ENCODE measurements around the gene HIPK4. TPM values are rescaled to one million over a fixed set of nuclear protein-coding genes. Genes with fewer than 3 reads are reported as not detected.
A peak's percentile ranks its signal among the peaks of the same experiment; 100 is the strongest.

HIPK4 gene
- total RNA-seq, 1 experiment from 2014 or later, result 0.31 TPM

DNA sequence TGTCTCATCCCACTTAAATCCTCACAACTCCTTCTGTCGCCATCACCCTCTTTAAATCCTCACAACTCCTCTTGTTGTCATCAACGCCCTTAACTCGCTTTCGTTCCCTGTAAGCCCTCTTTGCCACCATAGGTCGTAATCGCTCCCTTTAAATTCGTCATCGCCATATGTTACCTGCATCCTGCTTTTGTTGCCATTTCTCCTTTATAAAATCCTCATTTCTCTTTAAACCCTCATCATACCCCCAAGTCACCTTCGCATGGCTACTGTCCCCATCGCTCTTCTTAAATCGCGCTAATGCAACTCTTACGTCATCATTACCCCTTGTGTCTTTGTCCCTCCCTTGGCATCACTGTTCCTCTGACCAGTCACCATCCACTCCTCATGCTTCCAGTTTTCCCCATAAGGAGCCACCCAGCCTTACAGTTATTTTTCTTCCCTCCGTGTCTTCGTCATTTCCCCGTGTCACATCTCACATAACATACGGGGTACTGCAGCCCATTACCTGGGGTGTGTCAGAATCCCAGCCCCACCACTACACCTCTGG lies 40.9 kb downstream of the HIPK4 start:
- POLR2A ChIA-PET, result interaction anchor here (1.0 to 1.2 kb wide), 2 partner anchors 54 to 94 kb away, joined by 3 to 6 read pairs; no protein-coding TSS in a partner anchor
- CTCF ChIA-PET, result interaction anchor here (0.7 to 1.6 kb wide), 11 partner anchors 17 to 200 kb away, joined by 3 to 12 read pairs (median 4); no protein-coding TSS in a partner anchor

GRCh38 chr19:40348125-40348913 lies 41.7 kb downstream of the HIPK4 start, which contains the start of the genes C19orf47 and PLD3:
C19orf47 (minus strand) TSS chr19:40348397; CDS start chr19:40341857, 6,540 bp downstream.
PLD3 (plus strand) TSS chr19:40348695; CDS start chr19:40366484, 17,789 bp downstream.
- peak within 1 kb of the TSS; percentile 94 for H3K27ac Mint-ChIP-seq
- H3K9me3 Mint-ChIP-seq, result no peaks in the 10 kb centered on the region
- ChIA-PET POLR2A (interaction anchor here (0.7 to 1.2 kb wide), 6 partner anchors 18 to 95 kb away, joined by 3 to 10 read pairs (median 3); no protein-coding TSS in a partner anchor), CTCF (interaction anchor here (0.6 to 1.6 kb wide), 15 partner anchors 17 to 201 kb away, joined by 3 to 12 read pairs (median 4); partner anchors contain the start of gene MAP3K10)
- no peaks in the 10 kb centered on the region for H3K27me3 Mint-ChIP-seq (ENCODE audit: low read depth)
- H3K4me1 Mint-ChIP-seq, result peaks cover 11% of the 10 kb centered on the region
- peak; percentile 97 for ATAC-seq
- H3K36me3 Mint-ChIP-seq, result no peaks in the 10 kb centered on the region
- peak; percentile 99 for DNase-seq (ENCODE audit: low spot score)
- peak within 1 kb of the TSS; percentile 90 for H3K4me3 Mint-ChIP-seq
- no peak for TF ChIP-seq RELA (CRISPR knock-in tag; IDR thresholded peaks at IDR 0.05; ENCODE audit: borderline replicate concordance)
- no peak for TF ChIP-seq ZNF396 (CRISPR knock-in tag; IDR thresholded peaks at IDR 0.05; ENCODE audit: borderline replicate concordance)
- no peak for TF ChIP-seq ERG (CRISPR knock-in tag; IDR thresholded peaks at IDR 0.05)
- peak; percentile 77 for TF ChIP-seq HMGA2 (CRISPR knock-in tag; IDR thresholded peaks at IDR 0.05)
- TF ChIP-seq ZNF423 (CRISPR knock-in tag; IDR thresholded peaks at IDR 0.05), result no peak
- peak; percentile 100 for TF ChIP-seq USF1 (CRISPR knock-in tag; IDR thresholded peaks at IDR 0.05)
- no peak for TF ChIP-seq TP53 (CRISPR knock-in tag; IDR thresholded peaks at IDR 0.05)
- peak; percentile 47 for TF ChIP-seq NFYB (CRISPR knock-in tag; conservative IDR thresholded peaks at IDR 0.05; ENCODE audit: low read depth)

More for the DNA sequence above, 40.9 kb downstream of the HIPK4 start:
- Mint-ChIP-seq H3K36me3 (no peaks in the 10 kb centered on the region), H3K9me3 (no peaks in the 10 kb centered on the region), H3K27ac (peak overlapping the region; percentile 94), H3K27me3 (ENCODE audit: low read depth) (no peaks in the 10 kb centered on the region), H3K4me1 (peaks cover 11% of the 10 kb centered on the region), H3K4me3 (peak overlapping the region; percentile 90)
- no peak for DNase-seq (ENCODE audit: low spot score)
- ATAC-seq, result no peak
- no peak for TF ChIP-seq FOXK1 (CRISPR knock-in tag; IDR thresholded peaks at IDR 0.05)
- TF ChIP-seq CTCF (IDR thresholded peaks at IDR 0.05), result no peak
- no peak for TF ChIP-seq CBFB (CRISPR knock-in tag; IDR thresholded peaks at IDR 0.05; ENCODE audit: low read depth)
- no peak for TF ChIP-seq TP53 (CRISPR knock-in tag; IDR thresholded peaks at IDR 0.05)
- no peak for TF ChIP-seq AR (CRISPR knock-in tag; IDR thresholded peaks at IDR 0.05)
- TF ChIP-seq NR3C1 (CRISPR knock-in tag; conservative IDR thresholded peaks at IDR 0.05; ENCODE audit: low read depth), result no peak
- TF ChIP-seq NR1H2 (CRISPR knock-in tag; IDR thresholded peaks at IDR 0.05), result no peak
- TF ChIP-seq, protein P1, sequence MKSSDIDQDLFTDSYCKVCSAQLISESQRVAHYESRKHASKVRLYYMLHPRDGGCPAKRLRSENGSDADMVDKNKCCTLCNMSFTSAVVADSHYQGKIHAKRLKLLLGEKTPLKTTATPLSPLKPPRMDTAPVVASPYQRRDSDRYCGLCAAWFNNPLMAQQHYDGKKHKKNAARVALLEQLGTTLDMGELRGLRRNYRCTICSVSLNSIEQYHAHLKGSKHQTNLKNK (CRISPR knock-in tag; IDR thresholded peaks at IDR 0.05), result no peak
- no peak for TF ChIP-seq OVOL2 (CRISPR knock-in tag; IDR thresholded peaks at IDR 0.05; ENCODE audit: borderline replicate concordance)
- no peak for TF ChIP-seq E2F1 (CRISPR knock-in tag; IDR thresholded peaks at IDR 0.05)
- TF ChIP-seq NFYB (CRISPR knock-in tag; conservative IDR thresholded peaks at IDR 0.05; ENCODE audit: low read depth), result no peak
- TF ChIP-seq ZNF232 (CRISPR knock-in tag; IDR thresholded peaks at IDR 0.05), result no peak

Measured in WTC11 (cell line).